Kidney (tissue), 14 donors: ENCODE data around the gene NPTX1. TPM values are rescaled to one million over a fixed set of nuclear protein-coding genes. Genes with fewer than 3 reads are reported as not detected.

Source experiments
- DNase-seq, 5 donors: peaks; one replicate each; pipeline ENCODE4 v3.0.0-alpha.2; 2013 to 2020
- FAIRE-seq: peaks from 2 replicates; lab custom pipeline; 2012; peaks lifted over from hg19 to GRCh38; lab: Jason Lieb, UNC
- H3K27ac ChIP-seq, 2 donors: one replicate each; pipeline ENCODE4 v1.7.0; 2013; ENCODE audit warnings: low read depth in 2 of 2, low read length in 2 of 2, inconsistent platforms in 1 of 2
- H3K27me3 ChIP-seq: one replicate; pipeline ENCODE4 v1.7.1; 2013; ENCODE audit warnings: low read length, inconsistent platforms; ENCODE audit not compliant: control insufficient read depth, insufficient read depth
- H3K36me3 ChIP-seq, 3 donors: one replicate each; pipeline versions ENCODE4 v1.7.0 to v1.7.1; 2013; ENCODE audit warnings: low read length in 3 of 3, control low read depth in 1 of 3, inconsistent platforms in 1 of 3; ENCODE audit not compliant: insufficient read depth in 3 of 3, control insufficient read depth in 2 of 3
- H3K4me1 ChIP-seq, 3 donors: one replicate each; pipeline versions ENCODE4 v1.7.0 to v1.7.1; 2013; ENCODE audit warnings: low read length in 3 of 3, inconsistent platforms in 1 of 3, low read depth in 1 of 3; ENCODE audit not compliant: control insufficient read depth in 2 of 3, insufficient read depth in 2 of 3
- H3K4me3 ChIP-seq, 3 donors: one replicate each; pipeline versions ENCODE4 v1.7.0 to v1.8.1; 2013; ENCODE audit warnings: low read length in 3 of 3, control low read depth in 1 of 3, inconsistent platforms in 1 of 3
- H3K9ac ChIP-seq, 3 donors: one replicate each; pipeline versions ENCODE4 v1.7.0 to v1.7.1; 2013; ENCODE audit warnings: low read length in 3 of 3, control low read depth in 1 of 3, inconsistent platforms in 1 of 3
- H3K9me3 ChIP-seq, 3 donors: one replicate each; pipeline versions ENCODE4 v1.7.0 to v1.7.1; 2013; ENCODE audit warnings: low read length in 3 of 3, control low read depth in 1 of 3, inconsistent platforms in 1 of 3; ENCODE audit not compliant: control insufficient read depth in 2 of 3, insufficient read depth in 1 of 3
- CTCF ChIP-seq: IDR thresholded peaks from 3 replicates; pipeline ENCODE4 v1.5.1; 2012; ENCODE audit warnings: mild to moderate bottlenecking, moderate library complexity, borderline replicate concordance; ENCODE audit not compliant: insufficient read depth; ENCODE audit errors: extremely low read depth
- intact Hi-C: fragments of 100-400 bp; cut with DNase I; formaldehyde crosslinking; loops from one replicate; pipeline ENCODE4 v1.11.1; 2022
- polyA plus RNA-seq: library from polyadenylated mRNA; stranded (reverse); fragments of 350-450 nt; fragmentation: Illumina TruSeq; extraction: RNeasy Lipid Tissue Mini Kit (QIAGEN cat#74804); gene quantifications from one replicate; pipeline ENCODE4 v1.2.3, GENCODE V29; 2014; ENCODE audit warnings: low read depth, low replicate concordance; ENCODE audit not compliant: insufficient read depth
- total RNA-seq: library from RNA; stranded (reverse); fragmentation: NEBNext Ultra II Directional; extraction: Animal tissue kit (Norgen Biotek cat#: 25700); gene quantifications from one replicate; pipeline ENCODE4 v1.2.1, GENCODE V29; 2021
- donor health status: control.
- donor health status: control.
- donor health status: control.
- donor health status: control.
- donor health status: control.
- donor health status: DM: yes; HTN: yes; CAD: no.
- donor health status: Normal renal cell carcinoma (clear cell type).

NPTX1 gene
- total and polyA plus RNA-seq, 2 donors from 2014 or later, result 0.31 to 0.39 TPM

GRCh38 chr17:80465327-80465974 lies 11.0 kb downstream of the NPTX1 start:
- no peaks in the 10 kb centered on the region for H3K4me1 ChIP-seq
- H3K9me3 ChIP-seq, result no peaks in the 10 kb centered on the region
- no peak overlapping the region for H3K9ac ChIP-seq
- intact Hi-C loops, result no loop called here
- H3K27me3 ChIP-seq, result peaks cover 8% of the 10 kb centered on the region
- H3K4me3 ChIP-seq, result no peak overlapping the region
- TF ChIP-seq CTCF, result no peak
- H3K36me3 ChIP-seq, result no peaks in the 10 kb centered on the region
- DNase-seq, result no peak
- no peak for FAIRE-seq
- H3K27ac ChIP-seq, result no peak overlapping the region

GRCh38 chr17:80464486-80464885 lies 11.9 kb downstream of the NPTX1 start:
- H3K36me3 ChIP-seq, result no peaks in the 10 kb centered on the region
- no peak overlapping the region for H3K9ac ChIP-seq
- H3K4me3 ChIP-seq, result no peak overlapping the region
- no peak for TF ChIP-seq CTCF
- FAIRE-seq (no peak), DNase-seq (no peak)
- H3K9me3 ChIP-seq, result no peaks in the 10 kb centered on the region
- H3K4me1 ChIP-seq, result no peaks in the 10 kb centered on the region
- H3K27me3 ChIP-seq, result peaks cover 8% of the 10 kb centered on the region
- intact Hi-C loops, result no loop called here
- no peak overlapping the region for H3K27ac ChIP-seq

- Histone ChIP-seq H3K4me1 (no peaks in the 10 kb centered on the region), H3K9ac (no peak overlapping the region), H3K27me3 (peaks cover 8% of the 10 kb centered on the region), H3K36me3 (no peaks in the 10 kb centered on the region), H3K4me3 (no peak overlapping the region), H3K27ac (no peak overlapping the region), H3K9me3 (no peaks in the 10 kb centered on the region)
- DNase-seq, result no peak
- no peak for FAIRE-seq
- intact Hi-C loops, result no loop called here
- TF ChIP-seq CTCF, result no peak
Observed at GRCh38 chr17:80463784-80464400, 12.5 kb downstream of the NPTX1 start.
